ENCODE results near the gene ARHGEF17. TPM values are rescaled to one million over a fixed set of nuclear protein-coding genes. Genes with fewer than 3 reads are reported as not detected.

The ARHGEF17 gene
- 10 to 100 TPM; 31.0 to 39.0 TPM for total RNA-seq
- 52.4 TPM for polyA plus RNA-seq (2013, experiment 1 of 2)
- 45.3 TPM for polyA plus RNA-seq (2013, experiment 2 of 2)
- long read RNA-seq, experiment 1, partial matches to known transcripts, result 2 of 10 reads
- long read RNA-seq, experiment 1, other reads (novel, unspliced or antisense), result 7 of 10 reads
- long read RNA-seq, experiment 2, full-length matches to known transcripts, result 6 of 21 reads
- long read RNA-seq, experiment 2, partial matches to known transcripts, result 8 of 21 reads
- long read RNA-seq, experiment 2, other reads (novel, unspliced or antisense), result 7 of 21 reads
- long read RNA-seq, experiment 3, full-length matches to known transcripts, result 5 of 9 reads
- long read RNA-seq, experiment 3, partial matches to known transcripts, result 1 of 9 reads
- long read RNA-seq, experiment 3, other reads (novel, unspliced or antisense), result 3 of 9 reads
- long read RNA-seq, experiment 4, partial matches to known transcripts, result 0 of 2 reads
- long read RNA-seq, experiment 4, other reads (novel, unspliced or antisense), result 2 of 2 reads

GRCh38 chr11:73308003-73308960 lies at the start of gene ARHGEF17:
Gene ARHGEF17 (plus strand): TSS chr11:73308276. CDS start chr11:73308639, 363 bp downstream.
- H3K4me3 Mint-ChIP-seq, result peak within 1 kb of the TSS; percentile 66

DNA sequence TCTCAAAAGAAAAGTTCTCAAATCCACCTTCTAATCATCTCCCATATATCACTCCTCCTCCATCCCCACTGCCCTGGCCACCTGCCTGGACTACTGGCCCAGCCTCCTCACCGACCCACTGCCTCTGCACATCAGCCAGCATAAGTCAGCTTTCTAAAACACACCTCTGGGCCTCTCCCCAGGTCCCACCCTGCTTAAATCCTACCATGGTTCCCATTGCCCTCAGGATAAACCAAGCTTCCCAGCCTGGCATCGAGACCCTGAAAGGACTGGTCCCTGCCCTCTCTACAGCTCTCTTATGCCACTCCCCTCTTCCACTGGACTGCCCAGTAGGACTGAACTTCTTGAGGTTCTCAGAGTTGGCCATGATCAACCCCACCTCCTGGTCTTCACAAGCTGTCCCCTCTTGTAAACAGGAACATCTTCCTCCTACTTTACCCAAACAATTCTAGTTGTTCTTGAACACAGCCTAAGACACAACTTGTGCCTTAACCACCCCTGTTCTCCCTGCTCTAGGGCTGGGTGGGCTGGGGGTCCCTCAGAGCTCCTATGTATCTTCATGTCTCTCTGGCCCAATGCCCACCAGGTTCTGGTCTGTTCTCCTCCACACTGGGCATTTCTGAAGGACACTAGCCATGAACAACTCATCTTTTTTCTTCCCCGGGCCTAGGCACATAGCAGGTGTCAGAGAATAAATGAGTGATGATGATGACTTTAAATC lies 48.5 kb upstream of the ARHGEF17 start:
- Mint-ChIP-seq H3K27me3 (ENCODE audit: insufficient read depth) (peaks cover 20% of the 10 kb centered on the region), H3K9me3 (no peaks in the 10 kb centered on the region), H3K4me1 (no peaks in the 10 kb centered on the region), H3K4me3 (no peak overlapping the region), H3K27ac (no peak overlapping the region), H3K36me3 (ENCODE audit: low read depth) (no peaks in the 10 kb centered on the region)
- DNase-seq, result no peak
- Histone ChIP-seq H3K27ac (ENCODE audit: low read depth, low read length) (no peak overlapping the region), H3K4me3 (ENCODE audit: low read length) (no peak overlapping the region), H3K27me3 (ENCODE audit: control insufficient read depth, insufficient read depth, low read length, poor library complexity, severe bottlenecking) (peaks cover 22% of the 10 kb centered on the region), H3K9ac (ENCODE audit: extremely low read depth, low read length, poor library complexity, severe bottlenecking) (no peak overlapping the region), H3K36me3 (ENCODE audit: control insufficient read depth, insufficient read depth, low read length) (no peaks in the 10 kb centered on the region), H3K9me3 (ENCODE audit: control insufficient read depth, low read length) (no peaks in the 10 kb centered on the region), H3K4me1 (ENCODE audit: control insufficient read depth, insufficient read depth, low read length) (no peaks in the 10 kb centered on the region)
- 90 to 100% methylated on average over 2 to 3 of the region's 3 CpGs for WGBS, 2 experiments (ENCODE audit: insufficient coverage in 1 of 2, insufficient read length in 1 of 2)
- TF ChIP-seq CTCF (conservative IDR thresholded peaks at IDR 0.05), result no peak

More at GRCh38 chr11:73308003-73308960, at the start of gene ARHGEF17:
- Mint-ChIP-seq H3K27me3 (ENCODE audit: insufficient read depth) (peaks cover 13% of the 10 kb centered on the region), H3K36me3 (ENCODE audit: low read depth) (peaks cover 7% of the 10 kb centered on the region), H3K9me3 (no peaks in the 10 kb centered on the region), H3K4me1 (peaks cover 23% of the 10 kb centered on the region), H3K27ac (peak within 1 kb of the TSS; percentile 95)
- Histone ChIP-seq H3K27me3 (ENCODE audit: control insufficient read depth, insufficient read depth, low read length, poor library complexity, severe bottlenecking) (no peaks in the 10 kb centered on the region), H3K36me3 (ENCODE audit: control insufficient read depth, insufficient read depth, low read length) (peaks cover 6% of the 10 kb centered on the region), H3K4me3 (ENCODE audit: low read length) (peak within 1 kb of the TSS; percentile 86), H3K27ac (ENCODE audit: low read depth, low read length) (peak within 1 kb of the TSS; percentile 98), H3K9me3 (ENCODE audit: control insufficient read depth, low read length) (no peaks in the 10 kb centered on the region), H3K4me1 (ENCODE audit: control insufficient read depth, insufficient read depth, low read length) (peaks cover 18% of the 10 kb centered on the region), H3K9ac (ENCODE audit: extremely low read depth, low read length, poor library complexity, severe bottlenecking) (peak within 1 kb of the TSS; percentile 89)
- WGBS, 2 experiments (ENCODE audit: insufficient coverage in 1 of 2, insufficient read length in 1 of 2), result 0 to 1% methylated on average over 56 to 105 of the region's 105 CpGs
- DNase-seq, result peak; percentile 96
- TF ChIP-seq CTCF (conservative IDR thresholded peaks at IDR 0.05), result no peak

GRCh38 chr11:73260127-73260457 lies 48.0 kb upstream of the ARHGEF17 start:
- no peak overlapping the region for H3K27ac Mint-ChIP-seq
- H3K9me3 Mint-ChIP-seq, result no peaks in the 10 kb centered on the region
- H3K9me3 ChIP-seq (ENCODE audit: control insufficient read depth, low read length), result no peaks in the 10 kb centered on the region
- H3K36me3 ChIP-seq (ENCODE audit: control insufficient read depth, insufficient read depth, low read length), result no peaks in the 10 kb centered on the region
- no peak overlapping the region for H3K4me3 ChIP-seq (ENCODE audit: low read length)
- peak; percentile 29 for DNase-seq
- no peak for TF ChIP-seq CTCF (conservative IDR thresholded peaks at IDR 0.05)
- no peaks in the 10 kb centered on the region for H3K4me1 ChIP-seq (ENCODE audit: control insufficient read depth, insufficient read depth, low read length)
- no peaks in the 10 kb centered on the region for H3K4me1 Mint-ChIP-seq
- peaks cover 28% of the 10 kb centered on the region for H3K27me3 ChIP-seq (ENCODE audit: control insufficient read depth, insufficient read depth, low read length, poor library complexity, severe bottlenecking)
- no peaks in the 10 kb centered on the region for H3K36me3 Mint-ChIP-seq (ENCODE audit: low read depth)
- H3K4me3 Mint-ChIP-seq, result no peak overlapping the region
- no peak overlapping the region for H3K9ac ChIP-seq (ENCODE audit: extremely low read depth, low read length, poor library complexity, severe bottlenecking)
- H3K27me3 Mint-ChIP-seq (ENCODE audit: insufficient read depth), result peaks cover 25% of the 10 kb centered on the region
- H3K27ac ChIP-seq (ENCODE audit: low read depth, low read length), result no peak overlapping the region
